Measurements from ENCODE around the gene TM9SF1.

Gene TM9SF1

GRCh38 chr14:24150061-24150460, 45.2 kb downstream of the TM9SF1 start:
- DNase-seq: no peak

GRCh38 chr14:24149302-24149969, 45.8 kb downstream of the TM9SF1 start:
- DNase-seq: no peak

DNA sequence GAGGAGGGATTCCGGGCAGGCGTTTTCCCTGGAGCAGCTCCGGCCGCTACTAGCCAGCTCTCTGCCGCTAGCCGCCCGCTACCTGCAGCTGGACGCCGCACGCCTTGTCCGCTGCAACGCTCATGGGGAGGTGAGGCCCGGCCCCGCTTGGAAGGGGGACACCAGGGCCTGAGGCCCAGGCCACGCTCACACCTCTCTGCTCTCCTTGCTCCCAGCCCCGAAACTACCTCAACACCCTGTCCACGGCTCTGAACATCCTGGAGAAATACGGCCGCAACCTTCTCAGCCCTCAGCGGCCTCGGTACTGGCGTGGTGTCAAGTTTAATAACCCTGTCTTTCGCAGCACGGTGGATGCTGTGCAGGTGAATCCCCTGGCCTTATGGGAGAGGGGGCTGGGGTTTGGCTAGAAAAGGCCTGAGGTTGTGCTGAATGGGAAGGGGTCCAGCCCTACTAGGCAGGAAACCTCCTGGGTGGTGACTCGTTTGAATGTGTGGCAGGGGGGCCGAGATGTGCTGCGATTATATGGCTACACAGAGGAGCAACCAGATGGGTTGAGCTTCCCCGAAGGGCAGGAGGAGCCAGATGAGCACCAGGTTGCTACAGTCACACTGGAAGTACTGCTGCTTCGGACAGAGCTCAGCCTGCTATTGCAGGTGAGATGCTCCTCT, 47.3 kb downstream of the TM9SF1 start:
- DNase-seq: no peak

- peak; percentile 98 for DNase-seq
These were observed 48.1 kb downstream of the TM9SF1 start, which contains the start of gene RNF31 for GRCh38 chr14:24146978-24147760. Gene RNF31 (plus strand): TSS chr14:24147498. CDS start chr14:24147699, 201 bp downstream.

DNA sequence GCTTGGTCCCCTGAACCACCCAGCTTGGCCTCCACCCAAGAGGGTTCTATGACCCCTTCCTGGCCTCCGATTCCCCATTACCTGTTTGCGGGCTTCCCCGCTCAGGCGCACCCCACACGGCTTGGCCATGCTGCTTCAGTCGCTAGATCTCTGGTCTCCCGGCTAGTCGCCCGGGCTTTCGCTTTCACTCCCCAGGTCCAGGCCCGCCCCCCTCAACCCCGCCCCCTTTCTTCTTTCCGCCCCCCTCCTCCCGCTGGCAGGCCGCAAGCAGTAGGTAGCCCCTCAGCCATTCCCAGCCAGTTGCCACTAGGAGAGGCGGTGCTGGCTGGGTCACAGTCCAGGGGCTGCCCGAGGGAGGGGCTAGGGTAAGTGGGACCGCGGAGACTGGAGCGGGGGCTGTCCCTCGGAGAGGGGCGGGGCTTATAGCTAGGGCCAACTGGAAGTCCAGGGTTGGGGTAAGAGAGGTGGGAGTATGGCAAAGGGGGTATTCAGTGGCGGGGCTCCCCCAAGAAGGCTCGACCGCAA, 48.7 kb downstream of the TM9SF1 start, which contains the start of gene PSME2:
Gene PSME2, minus strand, starts transcription at position 158 of the 525 bp plus-strand sequence. Its CDS starts 29 bp downstream, at position 129.
- peak; percentile 94 to 95 for DNase-seq

DNA sequence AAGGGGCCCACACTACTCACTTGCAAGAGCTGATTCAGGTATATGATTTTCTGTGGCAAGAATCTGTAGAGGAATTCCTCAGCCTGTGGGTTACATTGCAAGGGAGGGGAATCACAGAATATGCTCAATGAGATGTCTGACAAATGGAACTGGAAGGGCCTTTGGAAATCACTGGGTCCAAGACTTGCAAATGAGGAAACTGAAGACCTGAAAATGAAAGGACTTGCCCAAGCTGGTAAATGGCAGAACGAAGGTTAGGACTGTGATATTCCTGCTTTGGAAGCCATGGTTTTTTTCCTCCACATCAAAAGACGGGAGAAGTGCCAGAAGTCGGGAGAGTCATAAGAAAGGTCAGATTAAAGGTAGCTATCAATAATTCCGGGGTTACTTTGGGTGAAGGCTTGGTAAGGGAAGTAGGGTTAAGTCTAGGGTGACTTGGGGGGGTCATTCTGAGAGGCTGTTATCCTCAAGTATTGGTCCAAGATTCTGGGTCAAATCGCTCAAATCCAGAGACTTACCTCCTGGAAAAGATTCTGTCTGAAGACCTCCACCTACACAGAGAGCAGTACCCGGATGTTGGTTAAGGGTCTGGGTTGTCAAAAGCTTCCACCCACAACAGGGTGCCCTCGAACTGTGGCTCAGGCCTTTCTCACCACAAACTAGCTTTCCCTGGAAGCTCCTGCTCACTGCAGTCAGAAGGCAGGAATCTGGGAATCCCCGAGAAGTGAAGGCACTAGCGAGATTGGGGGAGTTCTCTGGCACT, 49.4 kb downstream of the TM9SF1 start:
- DNase-seq: no peak

- no peak for DNase-seq
These were observed 50.0 kb downstream of the TM9SF1 start for GRCh38 chr14:24145219-24145618.

DNA sequence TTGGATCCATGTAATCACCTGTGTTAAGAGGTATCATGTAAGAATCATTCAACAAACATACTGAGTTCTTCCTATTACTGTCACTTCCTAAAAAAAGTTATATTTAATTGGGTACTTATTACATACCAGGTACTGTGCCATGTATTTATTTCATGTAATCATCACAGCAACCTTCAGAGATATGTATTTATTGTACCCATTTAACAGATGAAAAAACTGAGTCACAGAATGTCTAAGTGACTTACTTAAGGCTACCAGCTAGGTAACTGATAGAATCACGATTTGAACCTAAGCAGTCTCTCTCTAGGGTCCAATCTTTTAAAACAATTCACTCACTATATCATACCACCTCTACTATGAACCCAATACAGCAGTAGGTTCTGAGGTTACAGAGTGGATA, 50.8 kb downstream of the TM9SF1 start:
- no peak for DNase-seq

GRCh38 chr14:24143511-24143910, 51.7 kb downstream of the TM9SF1 start:
- DNase-seq: no peak

DNA sequence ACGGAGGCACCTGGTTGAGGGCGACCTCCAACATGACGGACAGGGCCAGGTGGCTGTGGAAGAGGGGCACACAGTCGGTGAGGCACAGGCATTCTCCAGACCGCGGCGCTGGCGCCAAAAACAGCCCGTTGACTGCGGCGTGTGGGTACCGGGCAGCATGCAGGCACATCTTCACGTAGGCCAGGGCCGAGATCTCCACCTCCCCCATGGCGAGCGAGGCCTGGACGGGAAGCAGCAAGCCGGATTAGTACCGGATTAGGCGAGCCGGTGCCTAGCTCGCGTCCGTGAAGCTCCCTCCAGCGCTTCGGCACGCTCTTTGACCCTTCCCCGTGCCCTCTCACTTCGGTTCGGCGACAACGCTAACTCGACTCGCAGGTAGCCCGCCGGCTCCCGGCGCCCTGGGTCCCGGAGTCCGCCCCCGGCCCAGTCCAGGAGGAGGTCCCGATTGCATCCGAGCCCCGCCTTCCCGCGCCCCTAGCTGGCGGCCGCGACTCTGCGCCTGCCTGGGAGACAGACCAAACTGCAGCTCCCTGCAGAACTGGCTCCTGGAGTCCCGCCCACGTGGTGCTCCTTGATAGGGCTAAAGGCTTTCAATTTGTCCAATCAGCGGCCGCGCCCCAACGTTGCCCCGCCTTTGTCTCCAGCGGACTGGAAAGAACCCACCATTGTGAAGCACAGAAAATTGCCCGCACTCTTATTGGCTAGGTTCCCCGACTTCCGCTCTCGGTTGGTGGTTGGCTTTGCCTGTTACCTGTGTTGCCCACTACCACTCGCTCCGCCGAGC, 54.0 kb downstream of the TM9SF1 start, which contains the start of gene EMC9:
Gene EMC9, minus strand, starts transcription at position 495 of the 784 bp plus-strand sequence. Its CDS starts 287 bp downstream, at position 208.
- peak; percentile 99 to 100 for DNase-seq

- DNase-seq: peak in 1 of 2 experiments; percentile 18
These were observed 55.8 kb downstream of the TM9SF1 start for GRCh38 chr14:24139272-24139934.

Measured in NCI-H2081 (cell line).